Esophagus muscularis mucosa (tissue), 3 donors: ENCODE results near the gene ADSS2.

Source experiments
- POLR2A ChIP-seq: fragments of 450-650 bp; IDR thresholded peaks from one replicate; pipeline ENCODE4 v1.6.1; 2017; ENCODE audit warnings: antibody characterized with exemption, moderate library complexity, mild to moderate bottlenecking, low read depth
- TF ChIP-seq, protein P1 (sequence below), 3 experiments: fragments of 200-600 bp in 2 of 3; fragments of 450-650 bp in 1 of 3; sonication (generic) in 2 of 3; IDR thresholded peaks; one replicate each; pipeline ENCODE4 v1.5.1; 2017 to 2019; ENCODE audit warnings: antibody characterized with exemption in 3 of 3, mild to moderate bottlenecking in 2 of 3, moderate library complexity in 1 of 3

DNA sequence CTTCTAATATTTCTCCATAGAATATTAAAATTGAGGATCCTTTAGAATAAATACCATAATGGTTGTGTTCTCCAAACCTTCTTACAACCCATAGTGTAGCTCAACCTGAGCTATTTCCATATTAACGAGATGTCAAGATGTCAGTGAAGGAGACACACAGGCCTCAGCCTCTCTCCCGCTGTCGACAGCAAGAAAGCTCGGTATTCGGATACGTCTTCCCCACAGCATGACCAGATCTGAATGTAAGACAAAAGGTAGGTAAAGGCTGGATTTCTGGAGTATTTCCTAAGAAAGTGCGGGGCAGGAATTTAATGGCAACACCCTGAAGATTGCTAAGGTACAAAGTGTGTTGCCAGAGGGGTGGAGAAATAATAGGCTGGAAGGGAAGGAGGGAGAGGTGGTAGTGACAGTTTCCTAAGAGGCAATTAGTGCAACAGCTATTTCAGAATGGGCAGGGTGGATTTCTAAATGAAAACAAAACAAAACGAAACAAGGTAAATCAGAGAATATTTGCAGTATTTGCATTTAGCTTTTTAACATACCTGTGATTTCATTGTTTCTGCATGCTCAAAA lies 1.7 kb downstream of the ADSS2 start:
- no peak for TF ChIP-seq POLR2A
- TF ChIP-seq, protein P1, sequence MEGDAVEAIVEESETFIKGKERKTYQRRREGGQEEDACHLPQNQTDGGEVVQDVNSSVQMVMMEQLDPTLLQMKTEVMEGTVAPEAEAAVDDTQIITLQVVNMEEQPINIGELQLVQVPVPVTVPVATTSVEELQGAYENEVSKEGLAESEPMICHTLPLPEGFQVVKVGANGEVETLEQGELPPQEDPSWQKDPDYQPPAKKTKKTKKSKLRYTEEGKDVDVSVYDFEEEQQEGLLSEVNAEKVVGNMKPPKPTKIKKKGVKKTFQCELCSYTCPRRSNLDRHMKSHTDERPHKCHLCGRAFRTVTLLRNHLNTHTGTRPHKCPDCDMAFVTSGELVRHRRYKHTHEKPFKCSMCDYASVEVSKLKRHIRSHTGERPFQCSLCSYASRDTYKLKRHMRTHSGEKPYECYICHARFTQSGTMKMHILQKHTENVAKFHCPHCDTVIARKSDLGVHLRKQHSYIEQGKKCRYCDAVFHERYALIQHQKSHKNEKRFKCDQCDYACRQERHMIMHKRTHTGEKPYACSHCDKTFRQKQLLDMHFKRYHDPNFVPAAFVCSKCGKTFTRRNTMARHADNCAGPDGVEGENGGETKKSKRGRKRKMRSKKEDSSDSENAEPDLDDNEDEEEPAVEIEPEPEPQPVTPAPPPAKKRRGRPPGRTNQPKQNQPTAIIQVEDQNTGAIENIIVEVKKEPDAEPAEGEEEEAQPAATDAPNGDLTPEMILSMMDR (IDR thresholded peaks at IDR 0.05): no peak
